Ramos (cell line): ENCODE data around the gene PDE6H.

Source experiments
- in situ Hi-C: fragments of 300-500 bp; cut with MboI; formaldehyde crosslinking; loops from one replicate; pipeline ENCODE4 v1.14.3; 2022; ENCODE audit warnings: low sequenced_read_pairs; ENCODE audit not compliant: unreplicated experiment

Gene PDE6H

GRCh38 chr12:14972816-14973215 lies at the start of gene PDE6H:
PDE6H (plus strand) TSS chr12:14973042; CDS start chr12:14978013, 4,971 bp downstream.
- in situ Hi-C loops = loop anchor here (25.0 kb wide), 1 partner anchor 711 kb away; no protein-coding TSS in a partner anchor

DNA sequence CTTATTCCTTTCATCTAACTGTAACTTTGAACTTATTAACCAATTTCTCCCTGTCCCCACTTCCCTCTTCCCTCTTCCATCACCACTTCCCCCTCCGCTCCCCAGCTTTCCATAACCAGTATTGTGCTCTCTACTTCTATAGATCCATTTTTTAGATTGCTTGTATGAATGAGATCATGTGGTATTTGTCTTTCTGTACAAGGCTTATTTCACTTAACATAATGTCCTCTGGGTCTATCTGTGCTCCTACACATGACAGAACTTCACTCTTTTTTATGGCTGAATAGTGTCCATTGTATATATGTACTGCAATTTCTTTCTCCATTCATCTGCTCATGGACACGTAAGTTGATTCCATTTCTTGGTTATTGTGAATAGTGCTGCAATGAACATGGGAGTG lies 48.9 kb upstream of the PDE6H start:
- in situ Hi-C loops = no loop called here

- in situ Hi-C loops = no loop called here
Observed at GRCh38 chr12:14924541-14924940, 48.3 kb upstream of the PDE6H start.

DNA sequence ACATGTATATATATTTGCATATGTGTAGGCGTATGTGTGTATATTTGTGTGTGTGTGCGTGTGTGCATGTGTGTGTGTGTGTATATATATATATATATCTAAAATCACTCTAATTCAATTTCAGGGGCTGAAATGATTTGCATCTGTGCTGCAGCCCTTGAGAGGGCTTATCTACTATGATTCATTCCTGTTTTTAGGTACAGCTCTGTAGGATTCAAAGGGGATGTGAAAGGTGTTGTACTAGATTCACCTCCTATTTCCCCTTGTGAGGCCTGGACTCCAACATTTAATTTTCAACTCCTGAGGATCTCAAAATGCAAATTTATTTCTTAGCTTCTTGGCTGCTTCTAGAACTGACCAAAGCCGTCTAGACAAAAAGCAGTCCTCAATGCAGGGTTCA lies 45.6 kb upstream of the PDE6H start:
- in situ Hi-C loops = no loop called here

DNA sequence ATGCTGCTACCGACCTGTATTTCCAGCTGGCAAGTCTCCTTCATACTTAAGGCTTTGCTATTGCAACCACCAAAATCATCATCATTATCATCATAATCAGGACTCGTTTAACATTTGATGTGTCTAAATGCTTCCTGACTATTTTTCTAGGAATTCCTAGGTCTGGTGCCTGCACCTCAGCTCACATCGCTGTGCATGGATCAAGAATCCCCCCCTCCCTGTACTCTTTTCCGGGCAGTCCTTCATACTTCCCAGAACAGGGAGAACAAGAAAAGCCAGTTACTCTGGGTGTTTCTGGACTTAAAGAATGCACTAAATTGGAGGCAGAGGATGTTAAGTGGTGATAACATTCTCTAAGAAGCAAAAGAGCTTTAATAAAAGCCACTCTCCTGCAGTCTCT lies 43.9 kb upstream of the PDE6H start:
- in situ Hi-C loops = no loop called here

GRCh38 chr12:14930299-14930698 lies 42.5 kb upstream of the PDE6H start:
- in situ Hi-C loops = no loop called here

DNA sequence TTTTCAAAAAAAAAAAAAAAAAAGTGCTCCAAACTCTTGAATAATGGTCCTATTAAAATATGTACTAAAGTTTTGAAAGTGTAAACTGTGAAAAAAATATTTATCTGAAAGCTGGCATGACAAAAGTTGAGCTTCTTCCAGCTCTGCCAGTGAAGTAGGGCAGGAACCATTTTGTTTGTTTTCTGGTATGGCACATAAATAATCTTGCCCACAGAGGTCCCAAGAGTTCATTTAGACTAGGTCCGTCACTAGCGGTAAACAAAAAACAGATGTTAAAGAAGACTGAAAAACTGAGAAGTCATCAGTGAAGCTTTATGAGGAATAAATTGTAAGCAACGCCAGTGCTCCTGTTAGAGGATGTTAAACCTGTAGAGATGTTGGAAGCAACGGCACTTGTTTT lies 41.5 kb upstream of the PDE6H start:
- in situ Hi-C loops = no loop called here

DNA sequence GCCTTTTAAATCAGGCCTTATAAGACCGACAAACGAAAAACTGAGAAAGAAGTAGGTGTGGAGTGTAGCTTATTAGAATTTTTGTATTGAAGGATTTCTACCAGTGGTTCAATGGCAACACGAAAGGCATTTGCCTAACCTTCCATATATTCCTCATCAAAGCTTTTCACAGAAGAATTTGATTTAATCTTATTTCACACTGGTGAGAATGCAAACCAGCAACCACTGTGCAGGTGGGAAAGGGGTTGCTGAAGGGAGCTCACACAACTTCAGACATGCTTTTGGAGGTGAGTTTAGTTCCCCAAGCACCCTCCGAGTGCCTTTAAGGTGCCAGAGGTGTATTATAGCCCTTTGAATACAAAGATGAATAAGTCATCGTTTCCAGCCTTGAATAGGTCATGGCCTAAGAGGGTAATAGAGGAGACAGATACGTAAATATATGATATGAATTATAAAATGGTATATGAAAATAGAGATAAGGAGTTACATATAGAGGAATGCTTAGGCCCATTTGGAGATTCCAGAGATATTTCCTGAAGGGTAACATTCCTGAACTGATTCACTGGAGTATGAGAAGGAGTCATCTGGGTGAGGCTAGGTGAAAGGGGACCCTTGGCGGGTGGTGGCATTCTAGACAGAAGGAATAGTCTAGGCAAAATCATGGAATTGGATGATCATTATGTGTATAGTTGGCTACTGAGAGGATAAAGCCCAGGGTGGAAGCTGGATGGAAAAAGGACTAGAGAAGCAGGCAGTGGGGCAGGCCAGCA lies 40.9 kb upstream of the PDE6H start:
- in situ Hi-C loops = no loop called here

- in situ Hi-C loops = no loop called here
Observed at GRCh38 chr12:14934511-14934910, 38.3 kb upstream of the PDE6H start.

DNA sequence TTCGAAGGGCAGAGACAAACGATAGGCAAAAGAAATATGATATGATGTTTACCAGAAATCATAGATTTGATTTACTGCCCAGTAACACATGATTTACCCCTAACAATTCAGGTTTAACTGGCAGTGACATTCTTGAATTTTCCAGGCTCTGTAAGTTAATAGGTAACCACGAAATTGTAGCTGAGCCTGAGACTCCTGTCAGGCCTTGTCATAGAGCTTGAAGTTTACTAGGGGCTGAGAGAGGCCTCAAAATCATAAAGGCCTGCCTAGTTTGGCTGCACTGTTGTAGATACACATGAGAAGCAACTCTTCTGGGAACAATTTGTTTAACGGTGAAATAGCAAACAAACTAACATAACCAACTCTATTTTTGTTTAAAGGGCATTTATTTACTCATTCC lies 37.8 kb upstream of the PDE6H start:
- in situ Hi-C loops = no loop called here

- in situ Hi-C loops = no loop called here
Observed at GRCh38 chr12:14936224-14936861, 36.5 kb upstream of the PDE6H start.

GRCh38 chr12:14937014-14937413 lies 35.8 kb upstream of the PDE6H start:
- in situ Hi-C loops = no loop called here

DNA sequence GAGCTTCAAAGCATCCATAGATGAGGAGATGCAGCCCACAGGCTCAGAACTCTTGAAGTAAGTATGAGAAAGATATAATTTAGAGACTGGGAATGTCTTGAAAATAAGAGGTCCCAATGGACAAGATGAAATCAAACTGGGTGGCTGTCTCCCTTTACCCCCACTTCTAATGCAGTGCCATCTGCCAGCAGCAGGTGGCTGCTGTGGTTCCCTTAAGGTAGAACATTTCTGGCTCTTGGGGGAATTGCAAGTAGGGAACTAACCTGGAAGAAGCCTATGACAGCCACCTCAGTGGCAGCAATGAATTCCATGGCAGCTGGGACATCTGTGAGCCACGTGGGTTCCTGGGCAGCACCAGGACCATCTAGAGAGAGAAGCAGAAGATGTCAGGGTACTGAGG lies 35.2 kb upstream of the PDE6H start:
- in situ Hi-C loops = no loop called here

DNA sequence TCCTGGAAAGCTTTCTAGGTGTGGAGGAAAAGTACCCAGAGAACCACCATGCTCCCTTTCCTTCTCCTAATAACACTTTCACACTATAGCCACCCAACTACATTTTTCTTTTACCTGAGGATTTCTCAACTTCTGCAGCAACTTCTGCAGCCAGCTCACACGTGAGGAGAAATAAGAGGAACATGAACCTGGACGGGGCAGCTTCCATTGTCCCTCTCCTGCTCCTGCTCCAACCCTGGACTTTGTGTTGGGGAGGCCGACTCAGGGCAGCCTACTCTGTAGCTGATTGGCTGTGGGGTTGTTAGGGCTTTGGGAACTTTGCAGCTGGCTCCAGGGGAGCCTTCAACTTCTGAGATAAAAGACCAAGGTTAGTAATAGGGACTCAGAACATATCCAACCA lies 34.5 kb upstream of the PDE6H start, which contains the start of gene ERP27:
ERP27 (minus strand) TSS at position 237 of the 400 bp plus-strand sequence; CDS start at position 208, 29 bp downstream.
- in situ Hi-C loops = no loop called here

- in situ Hi-C loops = no loop called here
Observed at GRCh38 chr12:14941369-14941768, 31.5 kb upstream of the PDE6H start.

DNA sequence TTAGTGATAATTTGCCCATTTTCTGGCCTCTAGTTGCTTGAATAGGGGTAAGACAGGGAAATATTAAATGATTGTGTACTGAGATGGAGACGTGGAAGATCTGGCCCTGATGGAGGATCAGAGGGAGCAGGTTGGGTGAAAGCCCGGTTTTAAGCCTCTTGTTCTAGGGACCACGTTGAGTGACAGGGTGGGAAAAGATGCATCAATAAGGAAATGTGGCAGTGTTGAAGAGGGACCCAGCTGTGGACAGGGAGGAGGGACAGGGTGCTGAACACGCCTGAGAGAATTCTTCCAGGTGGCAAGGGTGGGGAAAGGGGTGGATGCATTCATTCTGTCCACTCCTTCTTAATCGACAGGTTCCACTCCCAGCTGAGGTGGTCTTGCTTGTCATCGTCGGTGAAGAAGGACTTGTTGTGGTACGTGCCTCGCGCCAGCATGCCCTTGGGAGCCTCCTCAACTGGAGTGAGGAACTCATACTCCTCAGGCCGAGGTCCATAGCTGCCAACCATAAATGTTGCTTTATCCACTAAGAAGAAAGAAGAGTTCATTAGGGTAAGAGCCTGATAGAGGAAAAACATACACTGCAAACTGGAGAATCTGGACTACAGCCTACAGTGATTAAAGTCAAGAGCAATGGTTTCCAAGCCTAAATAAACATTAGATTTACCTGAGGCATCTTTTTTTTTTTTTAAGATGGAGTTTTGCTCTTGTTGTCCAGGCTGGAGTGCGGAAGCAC lies 30.5 kb upstream of the PDE6H start:
- in situ Hi-C loops = no loop called here

DNA sequence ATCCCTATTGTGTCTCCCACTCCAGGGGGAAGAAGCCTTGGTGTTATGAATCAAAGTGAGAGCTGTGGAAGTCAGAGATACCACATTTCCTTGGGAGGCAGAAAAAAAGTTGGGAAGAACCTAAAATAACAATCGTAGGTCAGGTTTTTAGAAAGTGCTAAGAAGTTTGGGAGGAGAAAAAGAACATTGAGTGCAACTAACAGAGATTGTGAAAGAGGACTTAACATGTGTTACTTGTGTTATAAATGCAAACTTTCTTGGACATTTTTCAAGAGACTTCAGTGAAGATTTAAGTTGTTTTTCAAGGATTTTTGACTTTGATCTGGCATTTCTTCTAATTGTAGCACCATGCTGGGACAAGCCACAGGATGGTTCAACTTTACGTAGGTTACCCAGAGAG lies 26.7 kb upstream of the PDE6H start:
- in situ Hi-C loops = no loop called here

DNA sequence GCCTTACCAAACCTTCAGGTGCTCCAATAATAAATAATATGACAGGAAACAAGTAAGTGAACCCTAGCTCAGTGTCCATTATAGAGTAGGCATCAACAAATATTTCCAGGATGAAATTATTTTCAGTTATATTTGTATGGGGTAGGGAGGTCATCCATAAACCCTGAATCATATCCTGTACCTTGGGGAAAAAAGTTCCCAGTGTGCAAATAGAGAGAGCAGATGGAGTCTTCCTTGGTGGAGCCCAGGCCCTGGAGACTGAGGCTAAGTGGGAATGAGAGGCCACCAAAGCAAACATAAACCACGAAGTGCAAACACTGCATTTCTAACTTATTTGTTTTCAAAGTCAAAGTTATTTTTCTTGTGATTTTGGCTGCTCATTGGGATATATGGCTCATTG lies 26.0 kb upstream of the PDE6H start:
- in situ Hi-C loops = no loop called here

- in situ Hi-C loops = no loop called here
Observed at GRCh38 chr12:14948672-14949071, 24.2 kb upstream of the PDE6H start.

GRCh38 chr12:14949631-14950030 lies 23.2 kb upstream of the PDE6H start:
- in situ Hi-C loops = loop anchor here (25.0 kb wide), 1 partner anchor 687 kb away; no protein-coding TSS in a partner anchor

DNA sequence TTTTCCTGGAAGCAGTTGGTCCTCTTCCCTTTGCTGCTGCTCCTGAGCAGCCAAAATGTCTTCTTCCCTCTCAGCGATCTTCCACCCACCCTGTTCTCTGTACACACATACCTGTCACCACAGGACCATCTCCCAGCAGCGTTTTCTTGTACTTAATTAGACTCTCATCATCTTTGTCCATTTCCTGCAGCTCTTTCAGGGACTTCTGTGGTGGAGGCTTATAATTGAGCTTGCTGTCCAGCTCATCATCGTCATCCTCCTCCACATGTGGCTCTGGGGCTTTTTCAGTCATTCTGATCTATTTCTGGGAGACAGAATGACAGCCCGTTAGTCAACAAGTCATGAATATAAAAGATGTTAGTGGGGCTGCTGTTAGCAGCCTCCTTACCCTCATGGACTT lies 22.4 kb upstream of the PDE6H start:
- in situ Hi-C loops = loop anchor here (25.0 kb wide), 1 partner anchor 688 kb away; no protein-coding TSS in a partner anchor
